ENCODE measurements around the gene KNCN. TPM values are rescaled to one million over a fixed set of nuclear protein-coding genes. Genes with fewer than 3 reads are reported as not detected.
A peak's percentile ranks its signal among the peaks of the same experiment; 100 is the strongest.

The KNCN gene
- total RNA-seq, 6 experiments from 2014 or later: not detected

DNA sequence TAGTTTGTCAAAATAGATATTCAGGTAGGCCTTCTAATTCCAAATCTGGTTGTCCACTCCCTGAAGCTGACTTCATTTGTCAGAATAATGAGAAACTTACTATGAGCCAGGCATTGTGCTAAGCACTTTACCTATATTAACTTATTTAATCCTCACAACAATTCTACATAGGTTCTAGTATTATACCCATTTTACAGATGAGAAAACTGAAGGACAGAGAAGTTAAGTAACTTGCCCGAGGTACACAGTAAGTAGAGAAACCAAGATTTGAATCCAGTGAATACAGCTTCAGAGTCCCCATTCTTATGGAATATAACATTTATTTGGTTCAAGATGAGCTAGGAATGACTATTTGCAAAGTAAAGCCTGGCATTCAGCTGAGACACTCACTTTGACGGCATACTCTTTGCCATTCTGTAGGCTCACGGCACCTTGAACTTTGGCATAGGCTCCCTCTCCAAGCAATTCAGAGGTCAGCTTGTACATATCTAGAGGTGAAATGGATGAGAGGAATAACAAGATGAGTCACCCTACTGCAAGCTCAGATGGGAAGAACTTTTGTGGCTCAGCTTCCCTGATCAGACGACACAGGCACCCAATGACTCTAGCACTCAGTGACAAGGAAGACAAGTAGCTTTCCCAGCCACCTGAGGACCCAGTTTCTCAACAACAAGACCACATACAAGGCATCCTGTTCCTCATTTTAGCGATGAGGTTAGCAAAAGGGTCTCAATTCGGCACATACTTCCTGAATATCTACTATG lies 28.9 kb upstream of the KNCN start:
- Histone ChIP-seq H3K9me3 (no peaks in the 10 kb centered on the region), H3K4me3 (no peak overlapping the region), H3K27ac (no peak overlapping the region), H3K36me3 (peaks cover 0 to 52% (median 3%) of the 10 kb centered on the region in 4 donors), H3K4me1 (no peaks in the 10 kb centered on the region), H3K27me3 (no peaks in the 10 kb centered on the region)
- TF ChIP-seq, protein P1, sequence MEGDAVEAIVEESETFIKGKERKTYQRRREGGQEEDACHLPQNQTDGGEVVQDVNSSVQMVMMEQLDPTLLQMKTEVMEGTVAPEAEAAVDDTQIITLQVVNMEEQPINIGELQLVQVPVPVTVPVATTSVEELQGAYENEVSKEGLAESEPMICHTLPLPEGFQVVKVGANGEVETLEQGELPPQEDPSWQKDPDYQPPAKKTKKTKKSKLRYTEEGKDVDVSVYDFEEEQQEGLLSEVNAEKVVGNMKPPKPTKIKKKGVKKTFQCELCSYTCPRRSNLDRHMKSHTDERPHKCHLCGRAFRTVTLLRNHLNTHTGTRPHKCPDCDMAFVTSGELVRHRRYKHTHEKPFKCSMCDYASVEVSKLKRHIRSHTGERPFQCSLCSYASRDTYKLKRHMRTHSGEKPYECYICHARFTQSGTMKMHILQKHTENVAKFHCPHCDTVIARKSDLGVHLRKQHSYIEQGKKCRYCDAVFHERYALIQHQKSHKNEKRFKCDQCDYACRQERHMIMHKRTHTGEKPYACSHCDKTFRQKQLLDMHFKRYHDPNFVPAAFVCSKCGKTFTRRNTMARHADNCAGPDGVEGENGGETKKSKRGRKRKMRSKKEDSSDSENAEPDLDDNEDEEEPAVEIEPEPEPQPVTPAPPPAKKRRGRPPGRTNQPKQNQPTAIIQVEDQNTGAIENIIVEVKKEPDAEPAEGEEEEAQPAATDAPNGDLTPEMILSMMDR (IDR thresholded peaks at IDR 0.05): no peak
- DNase-seq: no peak
- peak in 2 of 4 donors; percentile 34 to 45 for ATAC-seq
- intact Hi-C loops (cut with DNase I): no loop called here
- 83% methylated on average over 5 of the region's 6 CpGs for WGBS (ENCODE audit: insufficient coverage, low coverage, low lambda C conversion rate, missing lambda C conversion rate)

DNA sequence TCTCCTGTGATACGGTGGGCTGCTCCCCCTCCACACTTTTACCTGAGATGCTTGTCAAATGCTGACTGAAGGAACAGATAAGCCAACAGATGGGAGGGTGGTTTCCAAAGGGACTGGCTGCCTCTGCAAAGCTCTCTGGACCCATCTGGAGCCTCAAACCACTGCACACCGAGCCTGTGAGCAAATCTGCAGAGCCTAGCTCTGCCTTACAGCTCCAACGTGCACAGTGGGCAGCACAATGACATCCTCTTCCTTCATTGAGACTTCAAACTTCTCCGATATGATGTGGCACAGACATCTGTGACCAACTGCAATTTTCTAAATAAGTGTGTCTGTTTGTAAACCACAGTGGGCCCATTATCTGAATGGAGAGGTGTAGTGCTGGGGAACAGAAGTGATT lies 26.2 kb upstream of the KNCN start:
- ATAC-seq (no peak), DNase-seq (no peak)
- WGBS (ENCODE audit: insufficient coverage, low coverage, low lambda C conversion rate, missing lambda C conversion rate): 100% methylated on average over 1 of the region's 4 CpGs
- intact Hi-C loops (cut with DNase I): no loop called here
- no peak overlapping the region for H3K4me3 ChIP-seq
- no peaks in the 10 kb centered on the region for H3K4me1 ChIP-seq
- no peak overlapping the region for H3K27ac ChIP-seq
- TF ChIP-seq, protein P1 (IDR thresholded peaks at IDR 0.05): no peak
- no peak for TF ChIP-seq POLR2A (IDR thresholded peaks at IDR 0.05)
- peaks cover 0 to 46% (median 3%) of the 10 kb centered on the region in 4 donors for H3K36me3 ChIP-seq
- H3K9me3 ChIP-seq: no peaks in the 10 kb centered on the region
- no peaks in the 10 kb centered on the region for H3K27me3 ChIP-seq

DNA sequence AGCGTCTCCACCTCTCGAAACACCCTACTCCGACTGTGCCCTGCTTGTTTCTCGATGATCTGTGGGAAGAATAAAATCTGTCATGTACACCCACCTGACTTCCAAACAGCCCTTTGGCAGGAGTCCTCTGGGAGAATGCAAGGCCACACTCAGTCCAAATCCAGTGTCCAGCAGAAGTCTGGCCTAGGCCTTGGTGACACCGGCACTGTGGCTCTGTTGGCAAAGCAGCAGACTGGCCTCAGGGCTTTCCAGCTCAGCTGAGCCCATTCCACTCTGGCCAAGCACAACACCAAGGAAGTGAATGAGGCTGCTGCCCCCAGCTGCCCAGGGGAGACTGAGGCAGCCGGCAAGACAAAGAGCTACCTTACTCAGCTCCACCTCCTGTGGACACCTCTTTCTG lies 25.1 kb upstream of the KNCN start:
- H3K27me3 ChIP-seq: no peaks in the 10 kb centered on the region
- no peak overlapping the region for H3K27ac ChIP-seq
- H3K4me1 ChIP-seq: no peaks in the 10 kb centered on the region
- no peak overlapping the region for H3K4me3 ChIP-seq
- intact Hi-C loops (cut with DNase I): no loop called here
- TF ChIP-seq, protein P1 (IDR thresholded peaks at IDR 0.05): no peak
- no peak for TF ChIP-seq POLR2A (IDR thresholded peaks at IDR 0.05)
- WGBS (ENCODE audit: insufficient coverage, low coverage, low lambda C conversion rate, missing lambda C conversion rate): no CpG with 5 or more reads among the region's 6 CpGs
- H3K36me3 ChIP-seq: peaks cover 0 to 42% (median 3%) of the 10 kb centered on the region in 4 donors
- no peak for DNase-seq
- H3K9me3 ChIP-seq: no peaks in the 10 kb centered on the region
- ATAC-seq: no peak

DNA sequence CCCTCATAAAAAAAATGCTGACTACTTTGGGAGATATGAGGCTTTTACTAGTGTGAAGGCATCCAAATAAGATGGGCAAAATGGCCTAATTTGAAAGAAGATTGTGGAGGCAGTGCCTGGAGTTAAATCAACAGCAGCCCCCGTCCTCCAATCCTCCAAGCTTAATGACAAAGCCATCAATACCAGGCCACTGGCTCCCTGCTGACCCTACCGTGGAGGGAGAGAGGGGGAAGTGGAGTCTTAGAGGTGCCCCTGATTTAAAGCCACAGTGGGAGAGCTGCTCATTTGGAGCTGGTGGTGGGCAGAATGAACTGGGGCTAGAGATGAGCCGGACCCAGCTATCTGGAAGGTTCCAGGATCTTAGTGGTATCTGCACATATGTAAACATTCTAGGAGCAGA lies 24.3 kb upstream of the KNCN start:
- peaks cover 3 to 42% (median 3%) of the 10 kb centered on the region in 4 donors for H3K36me3 ChIP-seq
- no peaks in the 10 kb centered on the region for H3K27me3 ChIP-seq
- H3K9me3 ChIP-seq: no peaks in the 10 kb centered on the region
- DNase-seq: no peak
- H3K4me1 ChIP-seq: no peaks in the 10 kb centered on the region
- ATAC-seq: no peak
- intact Hi-C loops (cut with DNase I): no loop called here
- no CpG with 5 or more reads among the region's 3 CpGs for WGBS (ENCODE audit: insufficient coverage, low coverage, low lambda C conversion rate, missing lambda C conversion rate)
- no peak overlapping the region for H3K27ac ChIP-seq
- TF ChIP-seq, protein P1 (IDR thresholded peaks at IDR 0.05): no peak
- TF ChIP-seq POLR2A (IDR thresholded peaks at IDR 0.05): no peak
- no peak overlapping the region for H3K4me3 ChIP-seq
